GM06990 (cell line): ENCODE results near the gene AGPAT4.

ENCODE experiments used
- DNase-seq: peaks from one replicate; pipeline ENCODE4 v3.0.0-alpha.2; 2011; ENCODE audit not compliant: insufficient read length; ENCODE audit errors: extremely low read depth
- H3K27me3 ChIP-seq: replicated peaks from 2 replicates; pipeline ENCODE4 v1.6.0; 2011; ENCODE audit warnings: low read length; ENCODE audit not compliant: control insufficient read depth, insufficient read depth
- H3K36me3 ChIP-seq: 2 replicates; pipeline ENCODE4 v1.5.1; 2011; ENCODE audit warnings: low read length; ENCODE audit not compliant: control insufficient read depth, insufficient read depth
- H3K4me3 ChIP-seq: replicated peaks from 2 replicates; pipeline ENCODE4 v1.5.1; 2011; ENCODE audit warnings: low read depth, mild to moderate bottlenecking, control low read depth, low read length
- TF ChIP-seq, protein P1 (sequence below): IDR thresholded peaks from 2 replicates; pipeline ENCODE4 v1.5.1; 2011; ENCODE audit warnings: low read length, control low read depth, mild to moderate bottlenecking, inconsistent platforms; ENCODE audit not compliant: insufficient read depth, poor library complexity, severe bottlenecking

The AGPAT4 gene

DNA sequence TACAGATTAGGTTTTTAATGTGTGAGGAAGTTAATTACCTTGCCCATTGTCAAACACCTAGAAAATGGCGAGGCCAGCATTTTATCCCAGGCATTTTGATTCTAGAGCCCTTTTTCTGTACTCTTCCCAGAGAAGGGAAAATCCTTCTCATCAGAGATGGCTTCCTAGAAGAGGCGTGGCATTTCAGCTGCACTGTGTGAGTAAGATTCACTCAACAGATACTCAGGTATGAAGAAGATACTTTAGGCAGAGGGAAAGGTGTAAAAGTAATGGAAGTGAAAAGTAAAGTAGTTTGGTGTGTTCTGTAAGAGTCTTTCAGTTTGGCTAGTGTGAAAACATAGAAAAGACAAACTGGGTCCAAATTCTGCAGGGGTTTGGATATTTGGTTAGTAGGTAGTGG, 168.5 kb downstream of the AGPAT4 start:
- no peak overlapping the region for H3K4me3 ChIP-seq
- no peaks in the 10 kb centered on the region for H3K27me3 ChIP-seq
- TF ChIP-seq, protein P1, sequence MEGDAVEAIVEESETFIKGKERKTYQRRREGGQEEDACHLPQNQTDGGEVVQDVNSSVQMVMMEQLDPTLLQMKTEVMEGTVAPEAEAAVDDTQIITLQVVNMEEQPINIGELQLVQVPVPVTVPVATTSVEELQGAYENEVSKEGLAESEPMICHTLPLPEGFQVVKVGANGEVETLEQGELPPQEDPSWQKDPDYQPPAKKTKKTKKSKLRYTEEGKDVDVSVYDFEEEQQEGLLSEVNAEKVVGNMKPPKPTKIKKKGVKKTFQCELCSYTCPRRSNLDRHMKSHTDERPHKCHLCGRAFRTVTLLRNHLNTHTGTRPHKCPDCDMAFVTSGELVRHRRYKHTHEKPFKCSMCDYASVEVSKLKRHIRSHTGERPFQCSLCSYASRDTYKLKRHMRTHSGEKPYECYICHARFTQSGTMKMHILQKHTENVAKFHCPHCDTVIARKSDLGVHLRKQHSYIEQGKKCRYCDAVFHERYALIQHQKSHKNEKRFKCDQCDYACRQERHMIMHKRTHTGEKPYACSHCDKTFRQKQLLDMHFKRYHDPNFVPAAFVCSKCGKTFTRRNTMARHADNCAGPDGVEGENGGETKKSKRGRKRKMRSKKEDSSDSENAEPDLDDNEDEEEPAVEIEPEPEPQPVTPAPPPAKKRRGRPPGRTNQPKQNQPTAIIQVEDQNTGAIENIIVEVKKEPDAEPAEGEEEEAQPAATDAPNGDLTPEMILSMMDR = no peak
- H3K36me3 ChIP-seq = peaks cover 16% of the 10 kb centered on the region
- DNase-seq = no peak

DNA sequence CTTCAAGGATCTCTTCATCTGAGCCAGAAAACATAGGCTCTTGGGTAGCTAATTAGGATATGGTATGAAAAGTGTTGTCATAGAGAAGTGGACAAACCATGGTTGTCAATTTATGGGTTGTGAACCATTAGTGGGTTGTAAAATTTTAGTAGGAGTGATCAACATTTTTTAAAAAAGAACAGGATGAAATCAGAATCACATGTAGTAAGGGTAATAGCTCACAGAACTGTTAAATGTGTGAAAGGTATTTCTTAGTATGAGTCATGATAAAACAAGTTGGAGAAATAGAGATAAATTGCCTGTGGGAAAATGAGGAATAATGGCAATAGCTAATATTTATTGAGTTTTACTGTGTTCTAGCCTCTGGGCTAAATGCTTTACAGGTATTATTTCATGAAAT, 168.9 kb downstream of the AGPAT4 start:
- Histone ChIP-seq H3K27me3 (no peaks in the 10 kb centered on the region), H3K36me3 (peaks cover 16% of the 10 kb centered on the region), H3K4me3 (no peak overlapping the region)
- DNase-seq = no peak
- TF ChIP-seq, protein P1 = no peak

DNA sequence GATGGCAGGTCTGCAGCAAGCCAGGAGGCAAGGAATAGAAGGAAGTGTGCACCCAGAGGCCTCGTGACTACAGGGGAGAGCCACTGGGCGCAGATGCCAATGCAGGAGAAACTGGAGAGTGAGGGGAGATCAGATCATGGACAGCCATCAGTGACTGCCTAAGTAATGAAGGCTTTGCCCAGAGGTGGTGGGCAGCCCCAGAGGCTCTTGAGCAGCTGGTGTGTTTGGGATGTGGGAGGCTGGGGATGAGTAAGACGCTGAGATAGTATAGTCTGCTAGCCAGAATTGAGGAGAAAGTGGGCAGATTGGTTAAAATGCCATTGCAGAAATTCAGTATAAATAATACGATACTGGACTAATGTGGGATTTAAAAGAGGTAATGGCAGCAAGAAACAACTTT, 170.4 kb downstream of the AGPAT4 start:
- Histone ChIP-seq H3K27me3 (no peaks in the 10 kb centered on the region), H3K36me3 (peaks cover 15% of the 10 kb centered on the region), H3K4me3 (no peak overlapping the region)
- DNase-seq = no peak
- TF ChIP-seq, protein P1 = no peak

DNA sequence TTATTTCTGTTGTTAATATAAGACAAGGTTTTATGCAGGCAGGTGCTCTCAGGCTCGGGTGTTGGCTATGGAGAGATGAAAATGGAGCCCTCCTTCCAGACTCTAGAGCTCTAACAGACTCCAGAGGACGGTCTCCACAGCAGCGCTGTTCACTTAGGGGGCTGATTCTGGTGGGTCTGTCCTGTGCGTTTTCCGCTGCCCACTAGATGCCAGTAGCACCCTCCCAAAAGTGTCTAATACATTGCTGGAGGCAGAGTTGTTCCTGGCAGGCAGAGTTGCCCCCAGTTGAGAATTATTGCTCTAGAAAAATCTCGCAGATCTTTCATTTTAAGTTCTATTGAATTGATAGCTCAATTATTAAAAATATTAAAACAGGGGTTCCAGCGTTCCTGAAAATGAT, 172.3 kb downstream of the AGPAT4 start:
- no peak for DNase-seq
- peaks cover 13% of the 10 kb centered on the region for H3K36me3 ChIP-seq
- H3K27me3 ChIP-seq = no peaks in the 10 kb centered on the region

DNA sequence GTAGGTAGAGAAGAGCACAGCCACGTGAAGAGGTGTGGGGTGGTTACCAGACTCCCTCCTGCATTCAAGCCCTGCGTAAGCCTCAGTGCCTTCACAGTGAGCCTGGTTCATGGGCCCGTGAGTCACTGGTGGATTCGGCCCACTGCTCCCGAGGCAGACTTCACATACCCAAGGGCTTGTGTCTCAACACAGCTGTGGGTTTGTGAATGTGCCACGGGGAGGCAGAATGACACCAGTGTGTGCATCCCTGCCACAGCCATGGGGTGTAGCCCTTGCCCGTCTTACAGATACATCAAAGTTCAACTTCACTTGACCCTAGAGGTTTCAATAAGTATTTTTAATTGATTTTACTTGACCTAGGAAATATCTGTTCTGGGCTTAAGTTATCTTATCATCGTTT, 173.8 kb downstream of the AGPAT4 start:
- H3K36me3 ChIP-seq = peaks cover 13% of the 10 kb centered on the region
- no peaks in the 10 kb centered on the region for H3K27me3 ChIP-seq
- TF ChIP-seq, protein P1 = no peak
- no peak for DNase-seq
- H3K4me3 ChIP-seq = no peak overlapping the region

More for the DNA sequence above, 172.3 kb downstream of the AGPAT4 start:
- TF ChIP-seq, protein P1 = peak; percentile 33
- H3K4me3 ChIP-seq = no peak overlapping the region

DNA sequence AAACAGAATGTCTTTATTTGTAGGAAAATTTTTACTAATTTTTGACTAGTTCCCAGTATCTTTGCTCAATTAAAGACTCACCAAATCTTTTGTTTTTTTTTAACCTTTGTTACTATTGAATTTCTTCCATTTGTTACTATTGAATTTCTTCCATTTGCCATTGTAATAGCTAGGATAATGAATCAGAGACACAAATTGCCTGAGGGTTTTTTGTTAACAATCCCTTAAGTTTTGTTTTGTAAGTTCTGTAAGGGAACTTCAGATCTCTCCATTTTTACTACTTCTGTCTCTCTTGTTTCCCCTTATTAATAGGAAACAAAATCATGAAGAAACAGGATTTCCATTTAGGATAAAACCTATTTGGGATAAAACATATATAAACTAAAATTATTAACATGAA, 177.9 kb downstream of the AGPAT4 start:
- H3K4me3 ChIP-seq = no peak overlapping the region
- peaks cover 11% of the 10 kb centered on the region for H3K36me3 ChIP-seq
- H3K27me3 ChIP-seq = no peaks in the 10 kb centered on the region
- TF ChIP-seq, protein P1 = no peak
- DNase-seq = no peak
